CD4-positive, alpha-beta memory T cell (primary cell): ENCODE measurements around the gene PRUNE1. TPM values are rescaled to one million over a fixed set of nuclear protein-coding genes. Genes with fewer than 3 reads are reported as not detected.

Experiments used
- CTCF ChIA-PET: fragments of 350-600 bp; sonication (Branson Sonifier 250); formaldehyde crosslinking; loops from one replicate; lab custom pipeline; 2021; ENCODE audit warnings: inconsistent platforms; ENCODE audit not compliant: partially characterized antibody; lab: Charles Lee
- POLR2A ChIA-PET: fragments of 350-600 bp; sonication (Branson Sonifier 250); formaldehyde crosslinking; loops from one replicate; lab custom pipeline; 2021; ENCODE audit not compliant: partially characterized antibody; lab: Charles Lee
- DNase-seq, 5 donors: peaks; one replicate each; pipeline versions ENCODE4 v3.0.0 to v3.0.0-alpha.2; 2020 to 2022; ENCODE audit warnings: mixed read lengths in 1 of 5
- H3K27ac ChIP-seq: one replicate; pipeline ENCODE4 v1.7.0; 2013; ENCODE audit warnings: low read depth, low read length
- H3K27me3 ChIP-seq: 2 replicates; pipeline ENCODE4 v1.7.0; 2013; ENCODE audit warnings: mild to moderate bottlenecking, low read length, moderate library complexity; ENCODE audit not compliant: insufficient read depth
- H3K36me3 ChIP-seq: 2 replicates; pipeline ENCODE4 v1.7.0; 2013; ENCODE audit warnings: mild to moderate bottlenecking, low read length, moderate library complexity; ENCODE audit not compliant: insufficient read depth
- H3K4me1 ChIP-seq: 2 replicates; pipeline ENCODE4 v1.7.0; 2013; ENCODE audit warnings: mild to moderate bottlenecking, low read length, moderate library complexity; ENCODE audit not compliant: insufficient read depth
- H3K4me3 ChIP-seq, 2 donors: one replicate each; pipeline ENCODE4 v1.7.0; 2013; ENCODE audit warnings: low read length in 2 of 2, mild to moderate bottlenecking in 1 of 2
- H3K9me3 ChIP-seq, 2 donors: one replicate each; pipeline ENCODE4 v1.7.0; 2013; ENCODE audit warnings: low read length in 2 of 2, control low read depth in 1 of 2; ENCODE audit not compliant: control insufficient read depth in 1 of 2
- H3K27ac Mint-ChIP-seq, 7 donors: one replicate each; pipeline ENCODE4 v1.8.0; 2020 to 2021; ENCODE audit warnings: mixed read lengths in 7 of 7, mild to moderate bottlenecking in 6 of 7, inconsistent platforms in 3 of 7, moderate library complexity in 3 of 7
- H3K27me3 Mint-ChIP-seq, 2 donors: one replicate each; pipeline ENCODE4 v1.8.0; 2020 to 2021; ENCODE audit warnings: mixed read lengths in 2 of 2
- H3K36me3 Mint-ChIP-seq, 2 donors: one replicate each; pipeline ENCODE4 v1.8.0; 2020 to 2021; ENCODE audit warnings: mixed read lengths in 2 of 2, inconsistent platforms in 1 of 2, mild to moderate bottlenecking in 1 of 2
- H3K4me1 Mint-ChIP-seq, 4 donors: one replicate each; pipeline ENCODE4 v1.8.0; 2020 to 2021; ENCODE audit warnings: mixed read lengths in 4 of 4, mild to moderate bottlenecking in 1 of 4
- H3K4me3 Mint-ChIP-seq, 8 donors: one replicate each; pipeline ENCODE4 v1.8.0; 2020 to 2021; ENCODE audit warnings: mixed read lengths in 8 of 8, mild to moderate bottlenecking in 7 of 8, moderate library complexity in 6 of 8, inconsistent platforms in 3 of 8
- H3K9me3 Mint-ChIP-seq, 8 donors: one replicate each; pipeline ENCODE4 v1.8.0; 2020 to 2021; ENCODE audit warnings: mixed read lengths in 8 of 8, mild to moderate bottlenecking in 5 of 8, inconsistent platforms in 3 of 8, moderate library complexity in 1 of 8
- intact Hi-C: fragments of 100-400 bp; cut with micrococcal nuclease; formaldehyde crosslinking; loops from one replicate; pipeline ENCODE4 v1.15.1; 2023
- polyA plus RNA-seq, 2 donors: library from polyadenylated mRNA; unstranded; fragments of 300-500 nt; fragmentation: Illumina TruSeq; gene quantifications; one replicate each; pipeline ENCODE4 v1.2.3, GENCODE V29; 2021
- total RNA-seq, 2 experiments: library from RNA; stranded (reverse); gene quantifications; one replicate each; pipeline ENCODE4 v1.2.3, GENCODE V29; 2021

Gene PRUNE1
- total and polyA plus RNA-seq, 4 experiments from 2014 or later: 35.0 to 59.0 (median 45.7) TPM

- no peaks in the 10 kb centered on the region for H3K27me3 Mint-ChIP-seq
- intact Hi-C loops: no loop called here
- Histone ChIP-seq H3K4me1 (peaks cover 10% of the 10 kb centered on the region), H3K4me3 (no peak overlapping the region), H3K9me3 (no peaks in the 10 kb centered on the region), H3K36me3 (peaks cover 49% of the 10 kb centered on the region), H3K27me3 (no peaks in the 10 kb centered on the region), H3K27ac (no peak overlapping the region)
- H3K36me3 Mint-ChIP-seq: peaks cover 53 to 76% of the 10 kb centered on the region in 2 donors
- H3K9me3 Mint-ChIP-seq: peaks cover 0 to 1% (median 0%) of the 10 kb centered on the region in 8 donors
- no peak for DNase-seq
- CTCF ChIA-PET: interaction anchor here (0.8 to 1.5 kb wide), 3 partner anchors 8 to 14 kb away, joined by 3 to 4 read pairs (median 3); partner anchors contain the start of gene CERS2
- POLR2A ChIA-PET: no interaction called here
- H3K27ac Mint-ChIP-seq: peak overlapping the region in 2 of 7 donors; percentile 54 to 59
- H3K4me3 Mint-ChIP-seq: no peak overlapping the region
- peaks cover 6 to 24% (median 8%) of the 10 kb centered on the region in 4 donors for H3K4me1 Mint-ChIP-seq
These were observed 42.2 kb upstream of the PRUNE1 start for GRCh38 chr1:150966011-150966410.

DNA sequence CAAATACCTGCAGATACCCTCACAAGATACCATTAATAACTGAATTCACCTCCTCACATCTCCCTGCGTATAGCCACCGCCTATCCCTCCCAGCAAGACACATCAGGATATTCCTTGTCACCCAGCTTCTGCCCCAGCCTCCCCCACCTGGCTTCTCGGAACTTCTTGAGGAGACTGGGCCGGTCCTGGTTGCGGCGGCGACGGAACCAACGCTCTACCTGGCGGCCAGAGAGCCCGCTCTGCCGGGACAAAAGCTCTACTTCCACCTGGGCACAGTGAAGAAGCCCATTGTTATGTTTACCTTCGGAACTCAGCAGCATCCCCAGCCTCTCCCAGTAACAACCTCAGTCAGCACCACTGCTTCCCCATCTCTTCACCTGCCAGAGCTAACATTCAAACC is 40.3 kb upstream of the PRUNE1 start:
- Histone ChIP-seq H3K27ac (no peak overlapping the region), H3K4me1 (peaks cover 29% of the 10 kb centered on the region), H3K36me3 (peaks cover 43% of the 10 kb centered on the region), H3K9me3 (no peaks in the 10 kb centered on the region), H3K27me3 (no peaks in the 10 kb centered on the region), H3K4me3 (no peak overlapping the region)
- ChIA-PET CTCF (interaction anchor here (1.0 kb wide), 1 partner anchor 39 kb away, joined by 3 read pairs; the partner anchor contains the start of gene MINDY1), POLR2A (interaction anchor here (0.9 kb wide), 1 partner anchor 11 kb away, joined by 4 read pairs; no protein-coding TSS in a partner anchor)
- Mint-ChIP-seq H3K4me3 (peak overlapping the region in 1 of 8 donors; percentile 30), H3K27ac (peak overlapping the region in 4 of 7 donors; percentile 21 to 73 (median 42)), H3K4me1 (peaks cover 23 to 33% (median 26%) of the 10 kb centered on the region in 4 donors), H3K27me3 (no peaks in the 10 kb centered on the region), H3K9me3 (peaks cover 0 to 1% (median 0%) of the 10 kb centered on the region in 8 donors), H3K36me3 (peaks cover 41 to 62% of the 10 kb centered on the region in 2 donors)
- no peak for DNase-seq
- intact Hi-C loops: no loop called here

DNA sequence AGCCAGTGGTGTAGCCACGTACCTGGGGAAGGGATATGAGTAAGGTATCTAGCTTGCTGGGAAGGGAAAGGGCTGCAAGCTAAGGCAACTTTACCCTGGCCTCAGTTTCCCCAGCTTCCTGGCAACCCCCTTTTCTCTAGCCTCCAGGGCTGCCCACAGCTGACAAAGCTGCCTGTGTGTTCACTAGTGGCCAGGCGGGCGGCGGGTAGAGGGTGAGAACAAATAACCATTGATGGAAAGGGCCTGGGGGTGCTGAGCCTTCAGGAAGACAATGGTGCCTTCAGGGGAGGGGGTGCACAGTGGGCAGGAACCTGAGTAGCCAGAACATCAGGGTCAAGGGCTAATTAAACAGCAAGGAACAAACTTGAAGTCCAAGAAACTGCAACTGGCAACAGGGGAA is 39.8 kb upstream of the PRUNE1 start:
- no peak overlapping the region for H3K4me3 Mint-ChIP-seq
- CTCF ChIA-PET: interaction anchor here (1.0 to 2.9 kb wide), 2 partner anchors 38 to 47 kb away, joined by 3 to 6 read pairs; partner anchors contain the start of gene MINDY1
- peaks cover 36 to 60% of the 10 kb centered on the region in 2 donors for H3K36me3 Mint-ChIP-seq

DNA sequence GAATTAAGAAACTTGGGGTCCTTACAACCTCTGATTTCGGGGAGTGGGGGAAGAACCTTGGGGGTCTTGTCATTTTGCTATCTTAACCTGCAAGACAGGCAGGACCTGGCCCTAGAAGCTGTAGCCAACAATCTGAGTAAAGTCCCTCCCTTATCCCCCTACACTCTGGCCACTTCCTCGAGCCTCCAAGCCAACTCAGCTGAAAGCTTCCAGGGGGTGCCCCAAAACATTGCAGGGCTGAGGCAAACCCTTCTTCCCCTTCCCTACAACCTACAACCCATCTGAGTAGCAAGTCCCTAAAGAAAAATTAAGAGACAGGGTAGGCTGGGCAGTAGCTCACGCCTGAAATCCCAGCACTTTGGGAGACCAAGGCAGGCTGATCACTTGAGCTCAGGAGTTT is 38.6 kb upstream of the PRUNE1 start:
- Mint-ChIP-seq H3K9me3 (peaks cover 0 to 1% (median 0%) of the 10 kb centered on the region in 8 donors), H3K27me3 (no peaks in the 10 kb centered on the region)

More for the DNA sequence above, 39.8 kb upstream of the PRUNE1 start:
- no peaks in the 10 kb centered on the region for H3K27me3 Mint-ChIP-seq
- peak overlapping the region in 2 of 7 donors; percentile 22 to 34 for H3K27ac Mint-ChIP-seq
- H3K36me3 ChIP-seq: peaks cover 42% of the 10 kb centered on the region
- no peaks in the 10 kb centered on the region for H3K9me3 ChIP-seq
- peaks cover 35% of the 10 kb centered on the region for H3K4me1 ChIP-seq
- POLR2A ChIA-PET: interaction anchor here (0.9 to 1.0 kb wide), 2 partner anchors 9 to 11 kb away, joined by 3 to 4 read pairs; no protein-coding TSS in a partner anchor
- peaks cover 28 to 38% (median 31%) of the 10 kb centered on the region in 4 donors for H3K4me1 Mint-ChIP-seq
- H3K9me3 Mint-ChIP-seq: peaks cover 0 to 1% (median 0%) of the 10 kb centered on the region in 8 donors
- no peaks in the 10 kb centered on the region for H3K27me3 ChIP-seq
- no peak for DNase-seq
- intact Hi-C loops: no loop called here
- no peak overlapping the region for H3K4me3 ChIP-seq
- H3K27ac ChIP-seq: no peak overlapping the region

GRCh38 chr1:150970808-150971582 is 37.3 kb upstream of the PRUNE1 start:
- CTCF ChIA-PET: interaction anchor here (1.8 to 3.0 kb wide), 3 partner anchors 9 to 49 kb away, joined by 6 to 26 read pairs (median 11); partner anchors contain the start of gene ANXA9
- H3K27me3 ChIP-seq: no peaks in the 10 kb centered on the region
- H3K9me3 Mint-ChIP-seq: peaks cover 0 to 1% (median 0%) of the 10 kb centered on the region in 8 donors
- no peak overlapping the region for H3K27ac ChIP-seq
- no peaks in the 10 kb centered on the region for H3K27me3 Mint-ChIP-seq
- POLR2A ChIA-PET: interaction anchor here (1.0 to 1.4 kb wide), 2 partner anchors 14 to 44 kb away, joined by 3 to 5 read pairs; no protein-coding TSS in a partner anchor
- no peaks in the 10 kb centered on the region for H3K9me3 ChIP-seq
- intact Hi-C loops: loop anchor here (10.0 kb wide), 1 partner anchor 506 kb away; no protein-coding TSS in a partner anchor
- H3K36me3 ChIP-seq: peaks cover 29% of the 10 kb centered on the region
- no peak overlapping the region for H3K4me3 ChIP-seq
- DNase-seq: no peak
- peaks cover 46% of the 10 kb centered on the region for H3K4me1 ChIP-seq
- H3K36me3 Mint-ChIP-seq: peaks cover 25 to 44% of the 10 kb centered on the region in 2 donors
- H3K4me3 Mint-ChIP-seq: peak overlapping the region in 6 of 8 donors; percentile 35 to 95 (median 78)
- peaks cover 29 to 50% (median 39%) of the 10 kb centered on the region in 4 donors for H3K4me1 Mint-ChIP-seq
- peak overlapping the region; percentile 77 to 95 (median 92) for H3K27ac Mint-ChIP-seq

More for the DNA sequence above, 38.6 kb upstream of the PRUNE1 start:
- ChIA-PET POLR2A (interaction anchor here (1.4 kb wide), 1 partner anchor 12 kb away, joined by 5 read pairs; no protein-coding TSS in a partner anchor), CTCF (interaction anchor here (1.0 to 3.0 kb wide), 4 partner anchors 11 to 48 kb away, joined by 4 to 26 read pairs (median 8); partner anchors contain the start of gene ANXA9)
- DNase-seq: no peak
- no peak overlapping the region for H3K4me3 Mint-ChIP-seq
- peaks cover 28 to 52% of the 10 kb centered on the region in 2 donors for H3K36me3 Mint-ChIP-seq
- Histone ChIP-seq H3K36me3 (peaks cover 36% of the 10 kb centered on the region), H3K27me3 (no peaks in the 10 kb centered on the region), H3K4me3 (no peak overlapping the region), H3K9me3 (no peaks in the 10 kb centered on the region), H3K4me1 (peaks cover 37% of the 10 kb centered on the region), H3K27ac (no peak overlapping the region)
- intact Hi-C loops: loop anchor here (10.0 kb wide), 1 partner anchor 505 kb away; no protein-coding TSS in a partner anchor
- H3K4me1 Mint-ChIP-seq: peaks cover 28 to 42% (median 33%) of the 10 kb centered on the region in 4 donors
- peak overlapping the region in 2 of 7 donors; percentile 47 to 95 for H3K27ac Mint-ChIP-seq

DNA sequence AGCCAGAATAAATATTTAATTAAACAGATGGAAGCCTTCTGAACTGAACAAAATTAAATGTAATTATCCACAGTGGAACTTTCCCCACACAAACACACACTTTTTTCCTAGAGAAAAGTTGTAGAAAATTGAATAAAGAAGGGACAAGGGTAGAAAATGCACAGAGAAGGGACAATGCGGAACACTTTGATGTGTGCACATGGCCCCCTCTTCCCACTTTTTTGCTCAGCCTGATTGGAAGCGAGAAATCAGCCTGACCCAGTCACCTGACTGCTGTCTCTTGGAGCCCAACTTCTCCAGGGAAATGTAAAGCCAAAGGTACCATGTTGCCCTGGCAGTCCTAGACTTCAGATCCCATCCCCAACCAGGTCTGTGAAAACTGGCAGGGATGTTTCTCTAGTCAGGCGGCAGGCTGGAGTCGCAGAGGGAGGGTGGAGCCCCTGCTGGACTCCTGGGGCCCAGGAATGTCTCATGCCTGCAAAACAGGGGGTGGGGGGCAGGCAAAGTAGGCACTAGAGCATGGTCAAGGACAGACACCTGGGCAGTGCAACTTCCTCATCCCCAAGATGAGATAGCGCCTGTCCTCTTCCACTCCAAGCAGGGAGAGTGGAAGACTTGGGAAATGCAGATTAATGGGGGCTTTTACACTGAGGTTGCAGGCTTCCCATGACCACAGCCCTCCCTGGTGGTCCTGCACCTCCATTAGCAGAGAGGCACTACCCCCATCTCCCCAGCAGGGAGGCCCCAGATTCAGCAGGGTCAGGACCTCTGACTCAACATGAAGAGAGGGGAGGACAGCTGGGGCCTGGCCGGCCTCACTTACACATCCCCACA is 36.4 kb upstream of the PRUNE1 start:
- Histone ChIP-seq H3K36me3 (peaks cover 21% of the 10 kb centered on the region), H3K9me3 (no peaks in the 10 kb centered on the region), H3K4me1 (peaks cover 53% of the 10 kb centered on the region), H3K27ac (peak overlapping the region; percentile 84), H3K4me3 (no peak overlapping the region), H3K27me3 (no peaks in the 10 kb centered on the region)
- intact Hi-C loops: loop anchor here (10.0 kb wide), 1 partner anchor 507 kb away; no protein-coding TSS in a partner anchor
- no peaks in the 10 kb centered on the region for H3K27me3 Mint-ChIP-seq
- H3K36me3 Mint-ChIP-seq: peaks cover 17 to 36% of the 10 kb centered on the region in 2 donors
- H3K4me3 Mint-ChIP-seq: peak overlapping the region in 7 of 8 donors; percentile 58 to 95 (median 89)
- ChIA-PET POLR2A (interaction anchor here (0.6 to 1.0 kb wide), 2 partner anchors 38 to 45 kb away, joined by 3 to 4 read pairs; no protein-coding TSS in a partner anchor), CTCF (interaction anchor here (1.8 to 3.0 kb wide), 3 partner anchors 9 to 50 kb away, joined by 6 to 26 read pairs (median 11); partner anchors contain the start of gene ANXA9)
- peaks cover 0 to 1% (median 0%) of the 10 kb centered on the region in 8 donors for H3K9me3 Mint-ChIP-seq
- no peak for DNase-seq
- H3K27ac Mint-ChIP-seq: peak overlapping the region; percentile 91 to 95 (median 92)
- H3K4me1 Mint-ChIP-seq: peaks cover 36 to 58% (median 45%) of the 10 kb centered on the region in 4 donors
